ENCODE results near the gene CFAP107.

DNA sequence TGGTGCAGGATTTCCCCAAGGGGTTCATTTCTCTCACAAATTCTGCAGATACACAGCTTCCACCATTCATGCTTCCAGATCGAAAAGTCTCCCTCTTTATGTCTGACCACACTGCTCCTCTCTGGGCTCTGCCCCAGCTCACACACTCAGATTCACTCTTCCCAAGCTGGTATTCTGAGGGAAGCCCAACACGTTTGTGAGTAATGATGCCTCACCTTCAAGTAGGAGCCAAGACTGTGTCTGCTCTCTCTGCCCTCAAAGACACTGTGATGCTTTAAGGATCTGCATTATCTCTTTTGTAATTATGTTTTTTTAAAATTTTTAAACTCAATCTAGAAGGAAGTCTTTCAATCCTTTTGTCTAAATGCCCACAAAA, 65.4 kb downstream of the CFAP107 start:
- TF ChIP-seq, protein P1, sequence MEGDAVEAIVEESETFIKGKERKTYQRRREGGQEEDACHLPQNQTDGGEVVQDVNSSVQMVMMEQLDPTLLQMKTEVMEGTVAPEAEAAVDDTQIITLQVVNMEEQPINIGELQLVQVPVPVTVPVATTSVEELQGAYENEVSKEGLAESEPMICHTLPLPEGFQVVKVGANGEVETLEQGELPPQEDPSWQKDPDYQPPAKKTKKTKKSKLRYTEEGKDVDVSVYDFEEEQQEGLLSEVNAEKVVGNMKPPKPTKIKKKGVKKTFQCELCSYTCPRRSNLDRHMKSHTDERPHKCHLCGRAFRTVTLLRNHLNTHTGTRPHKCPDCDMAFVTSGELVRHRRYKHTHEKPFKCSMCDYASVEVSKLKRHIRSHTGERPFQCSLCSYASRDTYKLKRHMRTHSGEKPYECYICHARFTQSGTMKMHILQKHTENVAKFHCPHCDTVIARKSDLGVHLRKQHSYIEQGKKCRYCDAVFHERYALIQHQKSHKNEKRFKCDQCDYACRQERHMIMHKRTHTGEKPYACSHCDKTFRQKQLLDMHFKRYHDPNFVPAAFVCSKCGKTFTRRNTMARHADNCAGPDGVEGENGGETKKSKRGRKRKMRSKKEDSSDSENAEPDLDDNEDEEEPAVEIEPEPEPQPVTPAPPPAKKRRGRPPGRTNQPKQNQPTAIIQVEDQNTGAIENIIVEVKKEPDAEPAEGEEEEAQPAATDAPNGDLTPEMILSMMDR (IDR thresholded peaks at IDR 0.05; ENCODE audit: low read depth, low read length) = no peak
- no peak for TF ChIP-seq EZH2phosphoT487 (IDR thresholded peaks at IDR 0.05; ENCODE audit: low read depth)
